Measurements from ENCODE around the gene MAPKAP1.

MAPKAP1 gene

GRCh38 chr9:125613141-125613540 lies 93.9 kb downstream of the MAPKAP1 start:
- TF ChIP-seq ZFX (IDR thresholded peaks at IDR 0.05): no peak
- TF ChIP-seq CTCF (conservative IDR thresholded peaks at IDR 0.05): no peak
- no peak overlapping the region for H3K27ac ChIP-seq

GRCh38 chr9:125612616-125613015 lies 94.4 kb downstream of the MAPKAP1 start:
- H3K27ac ChIP-seq: no peak overlapping the region

GRCh38 chr9:125611121-125611765 lies 95.8 kb downstream of the MAPKAP1 start:
- H3K27ac ChIP-seq: no peak overlapping the region
- TF ChIP-seq ZFX (IDR thresholded peaks at IDR 0.05) (no peak), CTCF (conservative IDR thresholded peaks at IDR 0.05) (no peak)

More at GRCh38 chr9:125612616-125613015, 94.4 kb downstream of the MAPKAP1 start:
- no peak for TF ChIP-seq ZFX (IDR thresholded peaks at IDR 0.05)
- no peak for TF ChIP-seq CTCF (conservative IDR thresholded peaks at IDR 0.05)

GRCh38 chr9:125609744-125610143 lies 97.3 kb downstream of the MAPKAP1 start:
- no peak overlapping the region for H3K27ac ChIP-seq
- TF ChIP-seq CTCF (conservative IDR thresholded peaks at IDR 0.05): no peak
- TF ChIP-seq ZFX (IDR thresholded peaks at IDR 0.05): no peak

GRCh38 chr9:125608489-125609224 lies 98.4 kb downstream of the MAPKAP1 start:
- TF ChIP-seq CTCF (conservative IDR thresholded peaks at IDR 0.05) (no peak), ZFX (IDR thresholded peaks at IDR 0.05) (no peak)
- no peak overlapping the region for H3K27ac ChIP-seq

- no peak for TF ChIP-seq ZFX (IDR thresholded peaks at IDR 0.05)
- no peak for TF ChIP-seq CTCF (conservative IDR thresholded peaks at IDR 0.05)
- no peak overlapping the region for H3K27ac ChIP-seq
Observed at GRCh38 chr9:125604196-125604595, 102.8 kb downstream of the MAPKAP1 start.

GRCh38 chr9:125603478-125604021 lies 103.5 kb downstream of the MAPKAP1 start:
- TF ChIP-seq CTCF (conservative IDR thresholded peaks at IDR 0.05) (no peak), ZFX (IDR thresholded peaks at IDR 0.05) (no peak)
- no peak overlapping the region for H3K27ac ChIP-seq

All from C4-2B (cell line).